NCI-H1048 (cell line): Measurements from ENCODE around the gene ACLY.
"Not testable (repeated sequence)": the region's sequence is repeated elsewhere in the genome, so short reads cannot be mapped to it uniquely, and the experiment has no call there.

Source experiments
- DNase-seq: peaks from one replicate; lab custom pipeline; 2025; lab: John Stamatoyannopoulos, UW

The ACLY gene

GRCh38 chr17:41829961-41830360 lies 88.8 kb downstream of the ACLY start:
- DNase-seq, result not testable (repeated sequence)

GRCh38 chr17:41825175-41825845 lies 93.4 kb downstream of the ACLY start:
- no peak for DNase-seq

GRCh38 chr17:41824086-41824485 lies 94.7 kb downstream of the ACLY start:
- no peak for DNase-seq

- no peak for DNase-seq
These were observed 95.2 kb downstream of the ACLY start for GRCh38 chr17:41823580-41823979.

GRCh38 chr17:41823141-41823524 lies 95.6 kb downstream of the ACLY start:
- no peak for DNase-seq

- DNase-seq, result no peak
These were observed 96.3 kb downstream of the ACLY start for GRCh38 chr17:41822216-41823140.

- DNase-seq, result no peak
These were observed 97.0 kb downstream of the ACLY start for GRCh38 chr17:41821776-41822175.

- no peak for DNase-seq
These were observed 100.7 kb downstream of the ACLY start for GRCh38 chr17:41818024-41818423.
